GM19468 (cell line): ENCODE results near the gene CNTFR.

Source experiments
- ATAC-seq: cut with Tn5 transposase; IDR thresholded peaks from one replicate; pipeline ENCODE4 v1.9.1; 2021; ENCODE audit warnings: mild to moderate bottlenecking, moderate library complexity, moderate number of reproducible peaks; ENCODE audit not compliant: unreplicated experiment; ENCODE audit errors: extremely low read depth

Gene CNTFR

GRCh38 chr9:34513567-34514214 lies 75.8 kb downstream of the CNTFR start:
- ATAC-seq: no peak

GRCh38 chr9:34512131-34513078 lies 77.1 kb downstream of the CNTFR start:
- ATAC-seq: no peak

- no peak for ATAC-seq
Measured at GRCh38 chr9:34510497-34511468, 78.7 kb downstream of the CNTFR start.

GRCh38 chr9:34508951-34509350 lies 80.6 kb downstream of the CNTFR start:
- no peak for ATAC-seq

DNA sequence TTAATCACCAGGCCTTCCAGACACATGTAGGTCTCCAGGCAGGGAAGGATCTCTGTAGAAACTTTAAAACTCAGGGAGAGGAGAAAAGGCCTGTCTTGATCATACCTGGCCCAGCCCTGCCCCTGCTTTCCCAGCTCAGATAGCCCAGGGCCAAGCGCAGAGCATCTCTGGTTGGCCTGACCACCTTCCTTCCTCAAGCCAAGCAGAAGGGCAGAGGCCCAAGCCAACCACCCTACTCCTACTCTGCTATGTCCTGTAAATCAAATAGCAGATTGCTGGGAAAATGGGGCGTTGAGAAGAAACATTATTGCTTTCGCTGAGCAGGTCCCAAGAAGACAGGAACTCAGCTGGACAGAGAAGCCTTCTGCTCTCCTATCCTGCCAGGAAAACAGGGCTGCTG lies 81.1 kb downstream of the CNTFR start:
- ATAC-seq: no peak

DNA sequence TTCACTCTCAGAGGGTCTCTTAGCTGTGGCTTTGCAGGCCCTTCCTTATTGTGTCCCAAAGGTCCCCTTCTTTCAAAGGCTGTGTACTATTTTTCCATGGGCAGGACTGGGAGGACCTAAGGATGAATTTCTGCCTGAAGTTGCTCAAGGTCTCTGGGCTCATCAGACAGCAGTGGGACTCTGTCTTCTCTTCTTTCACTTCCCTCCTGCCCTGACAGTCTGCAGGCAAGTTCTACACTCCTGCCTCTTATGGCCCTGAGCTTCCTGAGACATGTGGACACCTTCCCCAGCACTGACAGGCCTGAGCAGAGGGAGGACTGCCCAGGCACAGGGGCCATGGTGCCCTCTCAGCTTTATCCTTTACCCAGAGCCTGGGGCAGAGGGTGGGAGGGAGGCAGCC lies 81.6 kb downstream of the CNTFR start:
- no peak for ATAC-seq

DNA sequence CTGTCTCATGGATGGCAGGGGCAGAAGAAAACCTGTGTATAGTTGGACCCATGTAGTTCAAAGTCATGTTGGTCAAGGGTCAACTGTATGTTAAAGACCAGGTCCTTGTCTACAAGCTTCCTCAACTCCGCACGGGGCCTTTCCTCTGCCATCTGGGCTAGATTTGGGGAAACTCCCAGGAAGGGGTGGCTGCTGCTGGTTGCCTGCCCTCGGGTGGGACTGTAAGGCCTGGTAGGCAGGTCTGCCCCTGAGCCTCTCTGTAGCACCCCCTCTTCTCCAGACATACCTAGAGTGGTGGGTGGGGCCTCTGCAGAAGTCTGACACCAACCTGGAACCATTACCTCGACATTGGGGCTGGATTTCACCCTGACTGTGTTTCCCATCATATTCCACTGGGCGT lies 82.0 kb downstream of the CNTFR start:
- no peak for ATAC-seq

DNA sequence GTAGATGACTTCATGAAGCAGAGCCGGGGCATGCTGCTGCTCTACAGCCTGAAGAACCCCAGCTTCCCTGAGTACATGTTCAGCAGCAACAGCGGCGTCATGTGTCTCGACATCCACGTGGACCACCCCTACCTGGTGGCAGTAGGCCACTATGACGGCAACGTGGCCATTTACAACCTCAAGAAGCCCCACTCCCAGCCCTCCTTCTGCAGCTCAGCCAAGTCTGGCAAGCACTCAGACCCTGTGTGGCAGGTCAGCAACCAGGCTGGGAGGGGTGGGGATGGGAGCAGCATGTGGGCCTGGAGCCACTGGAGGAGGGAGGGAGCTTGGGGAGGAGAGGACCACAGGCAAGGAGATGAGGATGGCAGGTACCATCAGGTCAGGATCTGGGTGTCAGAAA lies 82.9 kb downstream of the CNTFR start:
- ATAC-seq: no peak

DNA sequence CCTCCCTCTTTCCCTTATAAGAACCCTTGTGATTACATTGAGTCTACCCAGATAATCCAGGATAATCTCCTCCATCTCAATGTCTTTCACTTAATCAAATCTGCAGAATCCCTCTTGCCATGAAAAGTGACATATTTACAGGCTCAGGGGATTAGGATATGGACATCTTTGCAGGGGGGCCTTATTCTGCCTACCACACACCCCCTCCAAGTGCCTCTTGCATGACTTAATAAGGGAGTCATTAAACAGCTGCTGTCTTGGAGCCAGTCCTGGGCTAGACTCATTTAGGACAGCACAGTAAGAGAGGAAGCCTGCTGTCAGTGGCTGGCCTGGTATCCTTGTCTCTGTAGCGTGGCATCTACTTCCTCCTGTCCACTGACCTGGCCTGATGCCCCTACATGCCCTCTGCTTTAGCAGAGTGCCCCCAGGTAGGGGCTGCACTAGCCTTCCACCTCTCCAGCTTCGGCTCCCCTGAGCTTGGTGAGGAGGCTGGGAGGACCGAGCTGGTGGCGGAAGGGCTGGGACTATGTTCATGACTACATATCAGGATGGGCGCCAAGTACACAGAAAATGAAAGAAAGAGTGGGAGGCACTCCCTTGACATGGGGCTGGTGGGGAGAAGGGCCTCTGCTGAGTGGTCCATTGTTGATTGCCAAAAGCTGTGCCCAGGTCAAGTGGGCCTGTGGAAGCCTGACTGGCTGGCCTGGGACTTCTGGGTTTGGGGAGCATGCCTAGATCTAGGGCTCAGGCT lies 84.0 kb downstream of the CNTFR start:
- ATAC-seq: no peak

DNA sequence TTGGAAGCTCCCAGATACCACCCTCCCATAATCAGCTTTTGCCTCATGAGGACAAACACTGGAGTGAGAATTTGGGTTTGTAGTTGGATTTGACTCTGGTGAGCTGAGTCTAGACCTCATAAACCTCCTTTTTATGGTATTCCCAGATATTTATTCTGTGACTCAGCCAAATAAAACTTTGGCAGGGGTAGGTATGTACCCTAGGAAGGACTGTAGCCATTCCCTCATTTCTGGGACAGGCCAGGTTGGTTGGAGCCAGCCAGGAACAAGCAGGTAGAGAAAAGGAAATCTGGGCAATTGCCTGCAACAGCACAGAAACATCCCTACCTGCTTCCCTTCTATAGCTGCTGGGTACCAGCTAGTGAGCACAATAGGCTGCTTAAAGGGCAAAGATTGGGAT lies 86.1 kb downstream of the CNTFR start:
- no peak for ATAC-seq

GRCh38 chr9:34502891-34503290 lies 86.6 kb downstream of the CNTFR start:
- no peak for ATAC-seq

- ATAC-seq: no peak
Measured at GRCh38 chr9:34502471-34502870, 87.1 kb downstream of the CNTFR start.

DNA sequence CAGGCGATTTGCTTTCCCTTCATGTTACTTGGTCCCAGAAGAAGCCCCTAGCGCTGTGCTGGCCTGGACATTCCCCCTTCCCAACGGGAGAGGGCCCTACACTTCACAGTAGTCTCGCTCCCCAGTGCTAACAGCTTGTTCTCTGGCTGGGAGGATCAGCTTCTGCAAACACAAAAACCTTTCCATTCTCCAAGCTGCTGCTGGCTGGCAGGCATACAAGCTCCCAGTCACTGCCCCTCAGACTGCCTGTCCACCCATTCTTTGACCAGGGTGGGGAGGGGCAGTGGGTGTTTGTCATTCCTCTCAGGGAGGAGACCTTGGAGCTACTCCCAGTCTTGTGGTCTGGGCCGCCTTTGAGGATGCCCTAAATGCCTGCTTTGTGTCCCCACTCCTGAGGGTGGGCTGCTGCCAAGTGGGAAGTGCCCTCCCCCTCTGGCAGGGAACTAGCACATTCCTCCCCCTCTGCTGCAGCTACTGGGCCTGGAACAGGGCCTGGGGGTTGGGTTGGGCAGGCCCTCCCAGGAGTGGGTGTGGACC lies 87.6 kb downstream of the CNTFR start:
- ATAC-seq: no peak
